H1 (cell line): Measurements from ENCODE around the gene KCNJ12. TPM values are rescaled to one million over a fixed set of nuclear protein-coding genes. Genes with fewer than 3 reads are reported as not detected.
A peak's percentile ranks its signal among the peaks of the same experiment; 100 is the strongest.

Experiments used
- CTCF ChIA-PET: fragments of 300-600 bp; sonication (Branson Sonifier 250); formaldehyde crosslinking; loops from one replicate; lab custom pipeline; 2021; ENCODE audit not compliant: partially characterized antibody; lab: Charles Lee
- POLR2A ChIA-PET: fragments of 300-600 bp; sonication (Branson Sonifier 250); formaldehyde crosslinking; loops from one replicate; lab custom pipeline; 2021; ENCODE audit warnings: inconsistent platforms; ENCODE audit not compliant: partially characterized antibody; lab: Charles Lee
- DNase-seq, 2 experiments: peaks; one replicate each; pipeline versions ENCODE4 v3.0.0 to v3.0.0-alpha.2; 2010 to 2022; ENCODE audit warnings: low spot score in 2 of 2, low read depth in 1 of 2, mixed read lengths in 1 of 2
- FAIRE-seq: peaks from 2 replicates; lab custom pipeline; 2011; peaks lifted over from hg19 to GRCh38; lab: Jason Lieb, UNC
- H2AFZ ChIP-seq: 2 replicates; pipeline ENCODE4 v1.8.1; 2012; ENCODE audit warnings: low read length, inconsistent platforms
- H2AK5ac ChIP-seq: 2 replicates; pipeline ENCODE4 v1.6.1; 2013; ENCODE audit warnings: low read depth, low read length
- H2BK120ac ChIP-seq: replicated peaks from 2 replicates; pipeline ENCODE3; 2013; ENCODE audit warnings: low read depth, low read length, inconsistent platforms
- H2BK12ac ChIP-seq: 2 replicates; pipeline ENCODE4 v1.6.1; 2013; ENCODE audit warnings: low read depth, low read length
- H2BK15ac ChIP-seq: 2 replicates; pipeline ENCODE4 v1.6.1; 2013; ENCODE audit warnings: low read length
- H2BK20ac ChIP-seq: 2 replicates; pipeline ENCODE4 v1.6.1; 2013; ENCODE audit warnings: low read length
- H2BK5ac ChIP-seq: 2 replicates; pipeline ENCODE4 v1.6.1; 2013; ENCODE audit warnings: low read depth, low read length
- H3K14ac ChIP-seq: 2 replicates; pipeline ENCODE4 v1.6.1; 2013; ENCODE audit warnings: inconsistent platforms; ENCODE audit not compliant: insufficient read length
- H3K18ac ChIP-seq: 2 replicates; pipeline ENCODE4 v1.6.1; 2013; ENCODE audit warnings: low read length; ENCODE audit errors: extremely low read depth
- H3K23ac ChIP-seq: 2 replicates; pipeline ENCODE4 v1.6.1; 2013; ENCODE audit warnings: inconsistent platforms; ENCODE audit not compliant: insufficient read length
- H3K23me2 ChIP-seq: 2 replicates; pipeline ENCODE4 v1.6.1; 2013; ENCODE audit warnings: low read depth, low read length
- H3K27ac ChIP-seq: 2 replicates; pipeline ENCODE4 v1.6.1; 2011; ENCODE audit warnings: low read depth, low read length, inconsistent platforms
- H3K27me3 ChIP-seq, 4 experiments: replicated peaks in 1 of 4; 1 replicate in 1 of 4; 2 replicates in 3 of 4; pipeline versions ENCODE4 v1.6.1 to v1.8.1; 2011 to 2013; ENCODE audit warnings: low read length in 3 of 4, mild to moderate bottlenecking in 3 of 4, inconsistent platforms in 2 of 4, mixed read lengths in 2 of 4, moderate library complexity in 1 of 4; ENCODE audit not compliant: control insufficient read depth in 3 of 4, insufficient read depth in 3 of 4; ENCODE audit errors: extremely low read depth in 1 of 4
- H3K36me3 ChIP-seq, 4 experiments: 2 replicates each; pipeline versions ENCODE4 v1.6.1 to v1.8.1; 2011 to 2013; ENCODE audit warnings: mild to moderate bottlenecking in 4 of 4, low read length in 3 of 4, moderate library complexity in 2 of 4, control low read depth in 1 of 4, inconsistent platforms in 1 of 4; ENCODE audit not compliant: insufficient read depth in 4 of 4, control insufficient read depth in 2 of 4
- H3K4ac ChIP-seq: replicated peaks from 2 replicates; pipeline ENCODE3; 2013; ENCODE audit warnings: low read length, low read depth, mixed read lengths, inconsistent platforms; ENCODE audit not compliant: insufficient read length
- H3K4me1 ChIP-seq, 4 experiments: replicated peaks in 1 of 4; 1 replicate in 1 of 4; 2 replicates in 3 of 4; pipeline versions ENCODE4 v1.6.1 to v1.8.1; 2011 to 2013; ENCODE audit warnings: low read length in 3 of 4, inconsistent platforms in 2 of 4, mixed read lengths in 1 of 4; ENCODE audit not compliant: insufficient read depth in 4 of 4, control insufficient read depth in 3 of 4
- H3K4me2 ChIP-seq, 2 experiments: 2 replicates each; pipeline versions ENCODE4 v1.6.1 to v1.8.1; 2011 to 2013; ENCODE audit warnings: low read depth in 2 of 2, low read length in 2 of 2, control low read depth in 1 of 2, inconsistent platforms in 1 of 2, mild to moderate bottlenecking in 1 of 2; ENCODE audit not compliant: insufficient read depth in 1 of 2
- H3K4me3 ChIP-seq, 4 experiments: fragments of 200-600, 300-600 bp in 1 of 4; sonication (generic), shearing (Covaris generic), sonication (Bioruptor Twin) in 1 of 4; 2 replicates each; pipeline versions ENCODE4 v1.5.1 to v1.8.1; 2011 to 2016; ENCODE audit warnings: low read length in 4 of 4, low read depth in 3 of 4, control low read depth in 2 of 4, inconsistent platforms in 2 of 4, mild to moderate bottlenecking in 2 of 4, mixed read lengths in 1 of 4, moderate library complexity in 1 of 4; ENCODE audit not compliant: insufficient read depth in 2 of 4; ENCODE audit errors: extremely low read depth in 1 of 4
- H3K56ac ChIP-seq: replicated peaks from 2 replicates; pipeline ENCODE3; 2013; ENCODE audit warnings: low read depth, mild to moderate bottlenecking, mixed read lengths, low read length, inconsistent platforms; ENCODE audit not compliant: insufficient read length
- H3K79me1 ChIP-seq: 2 replicates; pipeline ENCODE4 v1.6.1; 2013; ENCODE audit warnings: low read depth, low read length, control low read depth
- H3K79me2 ChIP-seq, 2 experiments: 2 replicates each; pipeline versions ENCODE4 v1.6.1 to v1.8.1; 2012 to 2013; ENCODE audit warnings: low read length in 2 of 2, mild to moderate bottlenecking in 2 of 2, inconsistent platforms in 1 of 2; ENCODE audit not compliant: insufficient read depth in 2 of 2, control insufficient read depth in 1 of 2
- H3K9ac ChIP-seq, 4 experiments: replicated peaks in 1 of 4; 1 replicate in 1 of 4; 2 replicates in 3 of 4; pipeline versions ENCODE4 v1.6.1 to v1.8.1; 2011 to 2013; ENCODE audit warnings: low read depth in 3 of 4, low read length in 3 of 4, control low read depth in 2 of 4, mild to moderate bottlenecking in 2 of 4, moderate library complexity in 2 of 4, inconsistent platforms in 1 of 4; ENCODE audit errors: extremely low read depth in 1 of 4
- H3K9me3 ChIP-seq, 2 experiments: 2 replicates each; pipeline versions ENCODE4 v1.6.1 to v1.8.1; 2012 to 2013; ENCODE audit warnings: mild to moderate bottlenecking in 2 of 2, moderate library complexity in 2 of 2, control low read depth in 1 of 2, inconsistent platforms in 1 of 2, low read depth in 1 of 2, low read length in 1 of 2, mixed read lengths in 1 of 2; ENCODE audit not compliant: insufficient read depth in 2 of 2
- H4K20me1 ChIP-seq, 2 experiments: replicated peaks in 1 of 2; 2 replicates each; pipeline versions ENCODE3 to v1.8.1; 2011 to 2013; ENCODE audit warnings: inconsistent platforms in 2 of 2, low read length in 2 of 2, mild to moderate bottlenecking in 1 of 2; ENCODE audit not compliant: insufficient read depth in 2 of 2, control insufficient read depth in 1 of 2
- H4K5ac ChIP-seq: 2 replicates; pipeline ENCODE4 v1.6.1; 2013; ENCODE audit warnings: low read length, low read depth, mixed read lengths, inconsistent platforms; ENCODE audit not compliant: insufficient read length
- H4K8ac ChIP-seq: 2 replicates; pipeline ENCODE4 v1.8.0; 2013; ENCODE audit warnings: mild to moderate bottlenecking, moderate library complexity, low read length, inconsistent platforms; ENCODE audit not compliant: insufficient read depth; ENCODE audit errors: extremely low read depth
- H4K91ac ChIP-seq: replicated peaks from 2 replicates; pipeline ENCODE3; 2013; ENCODE audit warnings: low read length, mixed read lengths, inconsistent platforms; ENCODE audit not compliant: insufficient read length
- POU5F1 ChIP-seq: IDR thresholded peaks from 2 replicates; pipeline ENCODE4 v1.6.1; 2011; ENCODE audit warnings: low read depth, mild to moderate bottlenecking, low read length, moderate library complexity
- SUZ12 ChIP-seq: fragments of 200-600 bp; sonication (generic); IDR thresholded peaks from 2 replicates; pipeline ENCODE4 v1.6.1; 2012; ENCODE audit warnings: mild to moderate bottlenecking, inconsistent platforms, low read length, moderate library complexity, mixed read lengths
- WGBS, 2 experiments: shearing (Covaris generic) in 1 of 2; methylation state at CpG; one replicate each; pipeline versions ENCODE4 v1.1.6 to v1.1.7; 2013 to 2015; ENCODE audit warnings: low lambda C conversion rate in 2 of 2, mixed read lengths in 2 of 2, inconsistent platforms in 1 of 2, low coverage in 1 of 2, missing lambda C conversion rate in 1 of 2; ENCODE audit not compliant: insufficient replicate concordance in 2 of 2, insufficient coverage in 1 of 2, insufficient read length in 1 of 2; ENCODE audit errors: extremely low coverage in 1 of 2, missing lambda C conversion rate in 1 of 2; 5-methylcytosine and 5-hydroxymethylcytosine counted together
- polyA plus RNA-seq, 7 experiments: library from polyadenylated mRNA; depleted of rRNA in 3 of 7; stranded (reverse) in 5 of 7; unstranded in 2 of 7; fragments of >200 nt in 5 of 7; fragments of 200-250 nt in 2 of 7; gene quantifications; 1 replicate in 5 of 7; 2 replicates in 1 of 7; 4 replicates in 1 of 7; pipeline versions ENCODE4 v1.2.1 to v1.2.3, GENCODE V29; 2011 to 2013; ENCODE audit warnings: missing spikeins in 2 of 7, mixed read lengths in 2 of 7
- total RNA-seq: library from RNA; stranded (reverse); fragmentation: NEBNext Ultra II Directional; extraction: Animal tissue kit (Norgen Biotek cat#: 25700); gene quantifications from 2 replicates; pipeline ENCODE4 v1.2.1, GENCODE V29; 2021

Gene KCNJ12
- total and polyA plus RNA-seq, 2 of the 8 experiments (the other 6 are each of a cell fraction or from before 2014, with no cell fraction given) = 1.2 to 1.5 TPM

DNA sequence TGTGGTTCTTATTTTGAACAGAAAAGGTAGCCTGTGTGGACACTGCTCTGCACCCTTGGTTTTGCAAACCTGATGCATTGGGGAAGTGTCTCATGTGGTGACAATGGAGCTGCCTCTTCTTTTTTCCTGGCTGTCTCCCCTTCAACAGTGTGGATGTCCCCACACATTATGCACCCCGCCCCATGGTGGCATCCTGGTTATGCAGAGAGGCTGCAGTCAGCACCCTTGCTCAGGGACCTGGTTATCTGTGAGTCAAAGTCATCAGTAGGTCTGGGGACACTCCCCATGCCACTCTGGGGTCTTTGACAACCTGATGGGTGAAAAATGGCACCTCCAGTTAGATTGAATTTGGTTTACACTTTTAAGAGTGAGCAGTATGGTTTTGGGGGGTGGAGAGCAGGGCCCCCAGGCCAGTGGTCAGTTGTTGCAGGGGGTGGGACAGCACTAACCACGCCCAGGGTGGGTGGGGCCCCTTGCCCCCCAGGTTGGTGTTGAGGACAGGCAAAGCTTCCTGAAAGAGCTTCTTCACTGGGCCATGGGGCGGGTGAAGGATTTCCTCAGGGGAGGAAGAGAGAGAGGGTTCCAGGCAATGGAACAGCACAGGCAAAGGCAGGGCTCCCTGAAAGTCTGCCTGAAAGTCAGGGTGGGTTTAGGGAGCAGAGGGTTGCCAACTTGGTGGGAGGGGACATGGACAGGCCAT, 24.6 kb upstream of the KCNJ12 start:
- no peak overlapping the region for H3K4me3 ChIP-seq
- H3K56ac ChIP-seq = no peak overlapping the region
- H3K36me3 ChIP-seq = no peaks in the 10 kb centered on the region
- no peaks in the 10 kb centered on the region for H3K4me1 ChIP-seq
- H3K23ac ChIP-seq = no peak overlapping the region
- H4K8ac ChIP-seq = peak overlapping the region; percentile 25; the same call in 1 of the 2 replicates
- CTCF ChIA-PET = no interaction called here
- H3K4me2 ChIP-seq = no peak overlapping the region
- no peak overlapping the region for H2BK120ac ChIP-seq
- H2BK15ac ChIP-seq = no peak overlapping the region
- H3K27me3 ChIP-seq = no peaks in the 10 kb centered on the region; a peak in 1 of 7 replicates
- no peak overlapping the region for H4K5ac ChIP-seq
- TF ChIP-seq SUZ12 (no peak), POU5F1 (no peak)
- H3K18ac ChIP-seq = no peak overlapping the region
- H2AFZ ChIP-seq = no peak overlapping the region
- H2BK20ac ChIP-seq = no peak overlapping the region
- POLR2A ChIA-PET = no interaction called here
- no peaks in the 10 kb centered on the region for H3K9me3 ChIP-seq
- DNase-seq (no peak), FAIRE-seq (no peak)
- H3K23me2 ChIP-seq = peaks cover 3% of the 10 kb centered on the region; the same call in 1 of the 2 replicates
- no peak overlapping the region for H2AK5ac ChIP-seq
- H3K9ac ChIP-seq = no peak overlapping the region
- H4K91ac ChIP-seq = no peak overlapping the region
- no peak overlapping the region for H3K27ac ChIP-seq
- no peak overlapping the region for H2BK12ac ChIP-seq
- no peak overlapping the region for H3K14ac ChIP-seq
- no peaks in the 10 kb centered on the region; the same call in 1 of the 2 replicates for H3K79me1 ChIP-seq
- no peak overlapping the region for H3K4ac ChIP-seq
- H3K79me2 ChIP-seq = no peaks in the 10 kb centered on the region
- H2BK5ac ChIP-seq = no peak overlapping the region
- 73% methylated on average over 1 of the region's 3 CpGs; no CpG with 5 or more reads in 1 of the 2 experiments for WGBS, 2 experiments
- no peaks in the 10 kb centered on the region for H4K20me1 ChIP-seq
